HEK293 (cell line): Measurements from ENCODE around the gene BRI3.

ENCODE experiments used
- BCL11A ChIP-seq: fragments of 450-650 bp; formaldehyde crosslinking; IDR thresholded peaks from 2 replicates; pipeline ENCODE4 v1.5.1; 2016; ENCODE audit warnings: low read depth, missing biosample characterization, missing genetic modification characterization
- EGR2 ChIP-seq: fragments of 450-650 bp; formaldehyde crosslinking; IDR thresholded peaks from 2 replicates; pipeline ENCODE4 v1.5.1; 2016; ENCODE audit warnings: low read depth, missing biosample characterization, missing genetic modification characterization
- KLF1 ChIP-seq: fragments of 450-650 bp; formaldehyde crosslinking; IDR thresholded peaks from 2 replicates; pipeline ENCODE4 v1.5.1; 2016; ENCODE audit warnings: missing biosample characterization, missing genetic modification characterization
- KLF7 ChIP-seq: fragments of 450-650 bp; formaldehyde crosslinking; IDR thresholded peaks from 2 replicates; pipeline ENCODE4 v1.5.1; 2016; ENCODE audit warnings: missing biosample characterization, missing genetic modification characterization, borderline replicate concordance
- KLF9 ChIP-seq: fragments of 450-650 bp; formaldehyde crosslinking; IDR thresholded peaks from 2 replicates; pipeline ENCODE4 v1.5.1; 2016; ENCODE audit warnings: missing biosample characterization, missing genetic modification characterization, low read depth
- RBAK ChIP-seq: fragments of 450-650 bp; formaldehyde crosslinking; IDR thresholded peaks from 2 replicates; pipeline ENCODE4 v1.5.1; 2016; ENCODE audit warnings: missing biosample characterization, missing genetic modification characterization
- WT1 ChIP-seq: fragments of 450-650 bp; formaldehyde crosslinking; IDR thresholded peaks from 2 replicates; pipeline ENCODE4 v1.5.1; 2016; ENCODE audit warnings: missing biosample characterization, missing genetic modification characterization
- ZBTB8A ChIP-seq: fragments of 450-650 bp; formaldehyde crosslinking; IDR thresholded peaks from 2 replicates; pipeline ENCODE4 v1.5.1; 2016; ENCODE audit warnings: missing biosample characterization, missing genetic modification characterization
- ZEB2 ChIP-seq: fragments of 450-650 bp; formaldehyde crosslinking; IDR thresholded peaks from 2 replicates; pipeline ENCODE4 v1.5.1; 2016; ENCODE audit warnings: missing biosample characterization, missing genetic modification characterization
- ZNF121 ChIP-seq: fragments of 450-650 bp; formaldehyde crosslinking; IDR thresholded peaks from 2 replicates; pipeline ENCODE4 v1.5.1; 2016; ENCODE audit warnings: missing biosample characterization, missing genetic modification characterization
- ZNF175 ChIP-seq: fragments of 450-650 bp; formaldehyde crosslinking; IDR thresholded peaks from 2 replicates; pipeline ENCODE4 v1.5.1; 2016; ENCODE audit warnings: missing biosample characterization, missing genetic modification characterization
- ZNF248 ChIP-seq: fragments of 450-650 bp; formaldehyde crosslinking; IDR thresholded peaks from 2 replicates; pipeline ENCODE4 v1.5.1; 2017; ENCODE audit warnings: missing biosample characterization, missing genetic modification characterization
- ZNF335 ChIP-seq: fragments of 450-650 bp; formaldehyde crosslinking; conservative IDR thresholded peaks from 2 replicates; pipeline ENCODE4 v1.5.1; 2016; ENCODE audit warnings: missing biosample characterization, missing genetic modification characterization
- ZNF391 ChIP-seq: fragments of 450-650 bp; formaldehyde crosslinking; IDR thresholded peaks from 2 replicates; pipeline ENCODE4 v1.5.1; 2016; ENCODE audit warnings: low read depth, missing biosample characterization, missing genetic modification characterization, borderline replicate concordance
- ZNF404 ChIP-seq: fragments of 450-650 bp; formaldehyde crosslinking; IDR thresholded peaks from 2 replicates; pipeline ENCODE4 v1.5.1; 2017; ENCODE audit warnings: missing biosample characterization, missing genetic modification characterization
- ZNF426 ChIP-seq: fragments of 450-650 bp; formaldehyde crosslinking; IDR thresholded peaks from 2 replicates; pipeline ENCODE4 v1.5.1; 2017; ENCODE audit warnings: missing biosample characterization, missing genetic modification characterization, mild to moderate bottlenecking, inconsistent platforms, moderate library complexity
- ZNF514 ChIP-seq: fragments of 450-650 bp; formaldehyde crosslinking; IDR thresholded peaks from 2 replicates; pipeline ENCODE4 v1.5.1; 2016; ENCODE audit warnings: missing biosample characterization, missing genetic modification characterization
- ZNF530 ChIP-seq: fragments of 450-650 bp; formaldehyde crosslinking; IDR thresholded peaks from 2 replicates; pipeline ENCODE4 v1.5.1; 2016; ENCODE audit warnings: low read depth, missing biosample characterization, missing genetic modification characterization
- ZNF544 ChIP-seq: fragments of 450-650 bp; formaldehyde crosslinking; IDR thresholded peaks from 2 replicates; pipeline ENCODE4 v1.5.0; 2017; ENCODE audit warnings: missing biosample characterization, missing genetic modification characterization
- ZNF624 ChIP-seq: fragments of 450-650 bp; formaldehyde crosslinking; IDR thresholded peaks from 2 replicates; pipeline ENCODE4 v1.5.1; 2017; ENCODE audit warnings: missing biosample characterization, missing genetic modification characterization
- ZNF629 ChIP-seq: fragments of 450-650 bp; formaldehyde crosslinking; IDR thresholded peaks from 2 replicates; pipeline ENCODE4 v1.5.1; 2017; ENCODE audit warnings: missing biosample characterization, missing genetic modification characterization
- ZNF660 ChIP-seq: fragments of 450-650 bp; IDR thresholded peaks from 2 replicates; pipeline ENCODE4 v1.5.1; 2018; ENCODE audit warnings: missing biosample characterization, mild to moderate bottlenecking, missing genetic modification characterization
- ZNF664 ChIP-seq: fragments of 450-650 bp; formaldehyde crosslinking; IDR thresholded peaks from 2 replicates; pipeline ENCODE4 v1.5.1; 2016; ENCODE audit warnings: missing biosample characterization, missing genetic modification characterization
- ZNF837 ChIP-seq: fragments of 450-650 bp; formaldehyde crosslinking; IDR thresholded peaks from 2 replicates; pipeline ENCODE4 v1.5.1; 2016; ENCODE audit warnings: missing biosample characterization, missing genetic modification characterization
- ZSCAN16 ChIP-seq: fragments of 450-650 bp; formaldehyde crosslinking; IDR thresholded peaks from 2 replicates; pipeline ENCODE4 v1.5.1; 2016; ENCODE audit warnings: missing biosample characterization, missing genetic modification characterization
- TF ChIP-seq, protein P1 (sequence below): fragments of 450-650 bp; formaldehyde crosslinking; IDR thresholded peaks from 2 replicates; pipeline ENCODE4 v1.5.1; 2016; ENCODE audit warnings: missing biosample characterization, missing genetic modification characterization
- TF ChIP-seq, protein P2 (sequence below): fragments of 450-650 bp; formaldehyde crosslinking; IDR thresholded peaks from 2 replicates; pipeline ENCODE4 v1.5.1; 2017; ENCODE audit warnings: missing biosample characterization, missing genetic modification characterization
- TF ChIP-seq, protein P3 (sequence below): fragments of 450-650 bp; formaldehyde crosslinking; IDR thresholded peaks from 2 replicates; pipeline ENCODE4 v1.5.1; 2016; ENCODE audit warnings: missing biosample characterization, missing genetic modification characterization
- TF ChIP-seq, protein P4 (sequence below): fragments of 450-650 bp; formaldehyde crosslinking; IDR thresholded peaks from 2 replicates; pipeline ENCODE4 v1.5.1; 2016; ENCODE audit warnings: missing biosample characterization, missing genetic modification characterization, borderline replicate concordance
- TF ChIP-seq, protein P5 (sequence below): fragments of 450-650 bp; IDR thresholded peaks from 2 replicates; pipeline ENCODE4 v1.5.1; 2018; ENCODE audit warnings: missing biosample characterization, missing genetic modification characterization
- TF ChIP-seq, protein P6 (sequence below): fragments of 450-650 bp; formaldehyde crosslinking; IDR thresholded peaks from 2 replicates; pipeline ENCODE4 v1.5.1; 2016; ENCODE audit warnings: missing biosample characterization, missing genetic modification characterization

BRI3 gene

DNA sequence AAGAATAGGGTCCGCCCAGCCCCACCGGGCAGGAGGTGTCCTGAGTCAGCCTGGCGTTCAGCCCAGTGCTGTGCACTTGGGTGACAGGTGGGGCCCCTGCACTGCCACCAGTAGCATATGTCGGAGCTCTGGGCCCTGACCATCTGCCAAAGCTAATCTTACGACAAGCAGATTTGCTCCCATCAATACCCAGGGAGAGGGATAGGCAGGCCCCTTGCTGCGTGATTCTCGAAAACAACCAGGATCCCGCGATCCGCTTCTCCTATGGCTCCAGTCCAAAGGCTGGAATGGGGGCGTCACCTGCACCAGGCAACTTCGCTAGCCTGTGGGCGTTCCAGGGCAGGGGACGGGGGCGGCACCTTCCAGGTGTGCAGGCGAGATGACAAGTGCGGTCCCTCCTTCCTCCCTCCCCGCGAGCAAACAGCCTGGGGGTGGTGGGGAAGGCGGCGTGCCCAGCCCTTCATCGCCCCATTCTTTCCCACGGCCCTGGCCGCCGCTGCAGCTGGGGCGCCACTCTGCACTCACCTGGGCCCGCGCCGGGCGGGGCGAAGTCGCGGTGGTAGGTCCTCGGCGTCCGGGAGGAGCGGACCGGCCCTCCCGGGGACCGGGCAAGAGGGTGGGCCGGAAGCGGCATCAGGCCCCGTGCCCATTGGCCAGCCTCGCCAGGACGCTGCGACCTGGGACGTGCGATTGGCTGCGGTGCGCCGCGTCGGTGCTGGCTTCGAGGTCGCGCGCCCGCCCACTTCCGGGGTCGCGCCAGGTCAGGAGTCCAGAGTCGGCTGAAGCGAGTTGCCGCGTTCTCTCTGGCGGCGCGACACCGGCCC is 29.7 kb upstream of the BRI3 start, which contains the start of gene TECPR1 (continued):
- TF ChIP-seq KLF9 (tag by site-specific recombination) = peak; percentile 84
- TF ChIP-seq, protein P1, sequence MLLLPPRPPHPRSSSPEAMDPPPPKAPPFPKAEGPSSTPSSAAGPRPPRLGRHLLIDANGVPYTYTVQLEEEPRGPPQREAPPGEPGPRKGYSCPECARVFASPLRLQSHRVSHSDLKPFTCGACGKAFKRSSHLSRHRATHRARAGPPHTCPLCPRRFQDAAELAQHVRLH (tag by site-specific recombination) = peak; percentile 68; the same call in 1 of the 2 replicates
- no peak for TF ChIP-seq ZNF404 (tag by site-specific recombination)
- no peak for TF ChIP-seq ZSCAN16 (tag by site-specific recombination)
- TF ChIP-seq EGR2 = peak; percentile 32; the same call in 1 of the 2 replicates
- TF ChIP-seq ZNF664 = no peak
- peak; percentile 40; the same call in 1 of the 2 replicates for TF ChIP-seq ZBTB8A
- no peak for TF ChIP-seq ZNF175
- TF ChIP-seq BCL11A (tag by site-specific recombination) = peak; percentile 94
- TF ChIP-seq ZNF544 (tag by site-specific recombination) = no peak
- TF ChIP-seq RBAK (tag by site-specific recombination) = no peak
- TF ChIP-seq ZNF837 (tag by site-specific recombination) = no peak
- TF ChIP-seq, protein P2, sequence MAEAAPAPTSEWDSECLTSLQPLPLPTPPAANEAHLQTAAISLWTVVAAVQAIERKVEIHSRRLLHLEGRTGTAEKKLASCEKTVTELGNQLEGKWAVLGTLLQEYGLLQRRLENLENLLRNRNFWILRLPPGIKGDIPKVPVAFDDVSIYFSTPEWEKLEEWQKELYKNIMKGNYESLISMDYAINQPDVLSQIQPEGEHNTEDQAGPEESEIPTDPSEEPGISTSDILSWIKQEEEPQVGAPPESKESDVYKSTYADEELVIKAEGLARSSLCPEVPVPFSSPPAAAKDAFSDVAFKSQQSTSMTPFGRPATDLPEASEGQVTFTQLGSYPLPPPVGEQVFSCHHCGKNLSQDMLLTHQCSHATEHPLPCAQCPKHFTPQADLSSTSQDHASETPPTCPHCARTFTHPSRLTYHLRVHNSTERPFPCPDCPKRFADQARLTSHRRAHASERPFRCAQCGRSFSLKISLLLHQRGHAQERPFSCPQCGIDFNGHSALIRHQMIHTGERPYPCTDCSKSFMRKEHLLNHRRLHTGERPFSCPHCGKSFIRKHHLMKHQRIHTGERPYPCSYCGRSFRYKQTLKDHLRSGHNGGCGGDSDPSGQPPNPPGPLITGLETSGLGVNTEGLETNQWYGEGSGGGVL (tag by site-specific recombination) = no peak
- peak; percentile 86 for TF ChIP-seq ZNF335 (tag by site-specific recombination)
- TF ChIP-seq, protein P3, sequence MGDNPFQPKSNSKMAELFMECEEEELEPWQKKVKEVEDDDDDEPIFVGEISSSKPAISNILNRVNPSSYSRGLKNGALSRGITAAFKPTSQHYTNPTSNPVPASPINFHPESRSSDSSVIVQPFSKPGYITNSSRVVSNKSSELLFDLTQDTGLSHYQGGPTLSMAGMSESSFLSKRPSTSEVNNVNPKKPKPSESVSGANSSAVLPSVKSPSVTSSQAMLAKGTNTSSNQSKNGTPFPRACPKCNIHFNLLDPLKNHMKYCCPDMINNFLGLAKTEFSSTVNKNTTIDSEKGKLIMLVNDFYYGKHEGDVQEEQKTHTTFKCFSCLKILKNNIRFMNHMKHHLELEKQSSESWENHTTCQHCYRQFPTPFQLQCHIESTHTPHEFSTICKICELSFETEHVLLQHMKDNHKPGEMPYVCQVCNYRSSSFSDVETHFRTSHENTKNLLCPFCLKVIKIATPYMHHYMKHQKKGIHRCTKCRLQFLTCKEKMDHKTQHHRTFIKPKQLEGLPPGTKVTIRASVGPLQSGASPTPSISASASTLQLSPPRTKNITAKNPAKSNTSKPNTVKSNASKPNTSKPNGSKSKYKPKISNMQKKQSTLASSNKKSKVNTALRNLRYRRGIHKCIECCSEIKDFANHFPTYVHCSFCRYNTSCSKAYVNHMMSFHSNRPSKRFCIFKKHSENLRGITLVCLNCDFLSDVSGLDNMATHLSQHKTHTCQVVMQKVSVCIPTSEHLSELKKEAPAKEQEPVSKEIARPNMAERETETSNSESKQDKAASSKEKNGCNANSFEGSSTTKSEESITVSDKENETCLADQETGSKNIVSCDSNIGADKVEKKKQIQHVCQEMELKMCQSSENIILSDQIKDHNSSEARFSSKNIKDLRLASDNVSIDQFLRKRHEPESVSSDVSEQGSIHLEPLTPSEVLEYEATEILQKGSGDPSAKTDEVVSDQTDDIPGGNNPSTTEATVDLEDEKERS (tag by site-specific recombination) = no peak
- TF ChIP-seq ZNF629 = no peak
- TF ChIP-seq ZNF391 (tag by site-specific recombination) = 0 out of 2 replicates have a peak, but pooled peaks have one; percentile 19
- TF ChIP-seq, protein P4, sequence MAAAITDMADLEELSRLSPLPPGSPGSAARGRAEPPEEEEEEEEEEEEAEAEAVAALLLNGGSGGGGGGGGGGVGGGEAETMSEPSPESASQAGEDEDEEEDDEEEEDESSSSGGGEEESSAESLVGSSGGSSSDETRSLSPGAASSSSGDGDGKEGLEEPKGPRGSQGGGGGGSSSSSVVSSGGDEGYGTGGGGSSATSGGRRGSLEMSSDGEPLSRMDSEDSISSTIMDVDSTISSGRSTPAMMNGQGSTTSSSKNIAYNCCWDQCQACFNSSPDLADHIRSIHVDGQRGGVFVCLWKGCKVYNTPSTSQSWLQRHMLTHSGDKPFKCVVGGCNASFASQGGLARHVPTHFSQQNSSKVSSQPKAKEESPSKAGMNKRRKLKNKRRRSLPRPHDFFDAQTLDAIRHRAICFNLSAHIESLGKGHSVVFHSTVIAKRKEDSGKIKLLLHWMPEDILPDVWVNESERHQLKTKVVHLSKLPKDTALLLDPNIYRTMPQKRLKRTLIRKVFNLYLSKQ = no peak
- TF ChIP-seq KLF7 (tag by site-specific recombination) = no peak
- TF ChIP-seq, protein P5, sequence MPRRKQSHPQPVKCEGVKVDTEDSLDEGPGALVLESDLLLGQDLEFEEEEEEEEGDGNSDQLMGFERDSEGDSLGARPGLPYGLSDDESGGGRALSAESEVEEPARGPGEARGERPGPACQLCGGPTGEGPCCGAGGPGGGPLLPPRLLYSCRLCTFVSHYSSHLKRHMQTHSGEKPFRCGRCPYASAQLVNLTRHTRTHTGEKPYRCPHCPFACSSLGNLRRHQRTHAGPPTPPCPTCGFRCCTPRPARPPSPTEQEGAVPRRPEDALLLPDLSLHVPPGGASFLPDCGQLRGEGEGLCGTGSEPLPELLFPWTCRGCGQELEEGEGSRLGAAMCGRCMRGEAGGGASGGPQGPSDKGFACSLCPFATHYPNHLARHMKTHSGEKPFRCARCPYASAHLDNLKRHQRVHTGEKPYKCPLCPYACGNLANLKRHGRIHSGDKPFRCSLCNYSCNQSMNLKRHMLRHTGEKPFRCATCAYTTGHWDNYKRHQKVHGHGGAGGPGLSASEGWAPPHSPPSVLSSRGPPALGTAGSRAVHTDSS = no peak
- TF ChIP-seq ZNF514 (tag by site-specific recombination) = no peak
- TF ChIP-seq ZEB2 = peak; percentile 92
- TF ChIP-seq ZNF530 (tag by site-specific recombination) = no peak
- TF ChIP-seq ZNF121 (tag by site-specific recombination) = no peak
- no peak; the same call in 1 of the 2 replicates for TF ChIP-seq WT1 (tag by site-specific recombination)
- TF ChIP-seq KLF1 (tag by site-specific recombination) = peak; percentile 80
- no peak for TF ChIP-seq ZNF660 (tag by site-specific recombination)
- TF ChIP-seq ZNF426 = no peak
- TF ChIP-seq ZNF624 (tag by site-specific recombination) = no peak
- TF ChIP-seq, protein P6, sequence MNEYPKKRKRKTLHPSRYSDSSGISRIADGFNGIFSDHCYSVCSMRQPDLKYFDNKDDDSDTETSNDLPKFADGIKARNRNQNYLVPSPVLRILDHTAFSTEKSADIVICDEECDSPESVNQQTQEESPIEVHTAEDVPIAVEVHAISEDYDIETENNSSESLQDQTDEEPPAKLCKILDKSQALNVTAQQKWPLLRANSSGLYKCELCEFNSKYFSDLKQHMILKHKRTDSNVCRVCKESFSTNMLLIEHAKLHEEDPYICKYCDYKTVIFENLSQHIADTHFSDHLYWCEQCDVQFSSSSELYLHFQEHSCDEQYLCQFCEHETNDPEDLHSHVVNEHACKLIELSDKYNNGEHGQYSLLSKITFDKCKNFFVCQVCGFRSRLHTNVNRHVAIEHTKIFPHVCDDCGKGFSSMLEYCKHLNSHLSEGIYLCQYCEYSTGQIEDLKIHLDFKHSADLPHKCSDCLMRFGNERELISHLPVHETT (tag by site-specific recombination) = no peak
- no peak for TF ChIP-seq ZNF248 (tag by site-specific recombination)
